Stimulated activated CD4-positive, alpha-beta T cell treated with anti-CD3 and anti-CD28 coated beads, Interleukin-2, amount 100 ng/mL, for 24 hours (primary cell): ENCODE data around the gene SLCO2A1.

Experiments
- DNase-seq, 2 donors: peaks; one replicate each; pipeline ENCODE4 v3.0.0-alpha.2; 2020

The SLCO2A1 gene

GRCh38 chr3:133881939-133882825 is 147.5 kb downstream of the SLCO2A1 start:
- DNase-seq, result peak in 1 of 2 donors; percentile 14

DNA sequence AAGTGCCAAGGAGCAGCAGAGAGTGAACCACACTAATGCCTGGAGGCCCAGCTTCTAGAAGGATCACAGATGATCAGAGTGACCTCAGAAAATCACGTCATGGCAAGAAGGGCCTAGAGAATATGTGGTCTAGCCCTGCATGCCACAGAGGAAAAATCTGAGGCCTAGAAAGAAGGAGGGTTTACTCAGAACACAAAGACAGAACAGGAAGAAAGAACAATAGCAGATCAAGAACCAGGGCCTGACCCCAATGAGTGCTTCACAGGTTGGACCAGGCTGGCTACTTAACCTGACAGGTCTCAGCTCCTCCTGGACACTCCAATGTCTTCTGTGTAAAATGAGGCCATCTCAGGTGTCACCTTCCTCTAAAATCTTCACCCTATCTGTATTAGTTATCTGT is 148.2 kb downstream of the SLCO2A1 start:
- no peak for DNase-seq

- DNase-seq, result no peak
These were observed 148.8 kb downstream of the SLCO2A1 start for GRCh38 chr3:133880886-133881455.

GRCh38 chr3:133880287-133880686 is 149.4 kb downstream of the SLCO2A1 start:
- no peak for DNase-seq

DNA sequence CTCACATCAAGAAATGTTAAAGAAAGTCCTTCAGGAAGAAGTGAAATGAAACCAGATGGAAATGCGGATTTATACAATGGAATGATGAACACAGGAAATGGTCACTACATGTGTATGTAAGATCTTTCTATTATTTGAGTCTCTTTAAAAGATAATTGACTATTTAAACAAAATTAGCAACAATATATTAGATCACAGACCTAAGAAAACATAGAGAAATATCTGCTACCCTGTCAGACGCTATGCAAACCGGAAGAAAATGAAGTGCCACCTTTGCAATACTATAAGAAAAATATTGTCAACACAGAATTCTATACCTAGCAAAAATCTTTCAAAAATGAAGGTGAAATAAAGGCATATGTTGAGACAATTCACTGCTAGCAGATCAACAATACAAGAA is 151.2 kb downstream of the SLCO2A1 start:
- DNase-seq, result no peak
